Immature natural killer cell (primary cell): ENCODE measurements around the gene ADGRD1. TPM values are rescaled to one million over a fixed set of nuclear protein-coding genes. Genes with fewer than 3 reads are reported as not detected.
A peak's percentile ranks its signal among the peaks of the same experiment; 100 is the strongest.

Source experiments
- DNase-seq, 3 donors: peaks; one replicate each; pipeline ENCODE4 v3.0.0; 2022; ENCODE audit warnings: mixed read lengths in 1 of 3
- H3K27ac Mint-ChIP-seq, 6 donors: one replicate each; pipeline ENCODE4 v1.8.0; 2020; ENCODE audit warnings: mixed read lengths in 6 of 6, mild to moderate bottlenecking in 5 of 6, inconsistent platforms in 4 of 6, moderate library complexity in 3 of 6
- H3K27me3 Mint-ChIP-seq, 3 donors: one replicate each; pipeline ENCODE4 v1.8.0; 2020 to 2021; ENCODE audit warnings: low read depth in 3 of 3, mild to moderate bottlenecking in 3 of 3, mixed read lengths in 3 of 3, moderate library complexity in 3 of 3, inconsistent platforms in 1 of 3
- H3K36me3 Mint-ChIP-seq, 3 donors: one replicate each; pipeline ENCODE4 v1.8.0; 2020; ENCODE audit warnings: mixed read lengths in 3 of 3, inconsistent platforms in 2 of 3, mild to moderate bottlenecking in 2 of 3
- H3K4me1 Mint-ChIP-seq, 2 donors: one replicate each; pipeline ENCODE4 v1.8.0; 2020; ENCODE audit warnings: inconsistent platforms in 2 of 2, mild to moderate bottlenecking in 2 of 2, mixed read lengths in 2 of 2, moderate library complexity in 1 of 2
- H3K4me3 Mint-ChIP-seq, 5 donors: one replicate each; pipeline ENCODE4 v1.8.0; 2020; ENCODE audit warnings: mild to moderate bottlenecking in 5 of 5, mixed read lengths in 5 of 5, inconsistent platforms in 3 of 5, moderate library complexity in 3 of 5
- H3K9me3 Mint-ChIP-seq, 6 donors: one replicate each; pipeline ENCODE4 v1.8.0; 2020; ENCODE audit warnings: mild to moderate bottlenecking in 6 of 6, mixed read lengths in 6 of 6, inconsistent platforms in 4 of 6, moderate library complexity in 3 of 6
- polyA plus RNA-seq, 3 donors: library from polyadenylated mRNA; unstranded; fragments of 300-500 nt; fragmentation: Illumina TruSeq; gene quantifications; one replicate each; pipeline ENCODE4 v1.2.3, GENCODE V29; 2021

The ADGRD1 gene
- polyA plus RNA-seq, 3 donors from 2014 or later, result not detected

DNA sequence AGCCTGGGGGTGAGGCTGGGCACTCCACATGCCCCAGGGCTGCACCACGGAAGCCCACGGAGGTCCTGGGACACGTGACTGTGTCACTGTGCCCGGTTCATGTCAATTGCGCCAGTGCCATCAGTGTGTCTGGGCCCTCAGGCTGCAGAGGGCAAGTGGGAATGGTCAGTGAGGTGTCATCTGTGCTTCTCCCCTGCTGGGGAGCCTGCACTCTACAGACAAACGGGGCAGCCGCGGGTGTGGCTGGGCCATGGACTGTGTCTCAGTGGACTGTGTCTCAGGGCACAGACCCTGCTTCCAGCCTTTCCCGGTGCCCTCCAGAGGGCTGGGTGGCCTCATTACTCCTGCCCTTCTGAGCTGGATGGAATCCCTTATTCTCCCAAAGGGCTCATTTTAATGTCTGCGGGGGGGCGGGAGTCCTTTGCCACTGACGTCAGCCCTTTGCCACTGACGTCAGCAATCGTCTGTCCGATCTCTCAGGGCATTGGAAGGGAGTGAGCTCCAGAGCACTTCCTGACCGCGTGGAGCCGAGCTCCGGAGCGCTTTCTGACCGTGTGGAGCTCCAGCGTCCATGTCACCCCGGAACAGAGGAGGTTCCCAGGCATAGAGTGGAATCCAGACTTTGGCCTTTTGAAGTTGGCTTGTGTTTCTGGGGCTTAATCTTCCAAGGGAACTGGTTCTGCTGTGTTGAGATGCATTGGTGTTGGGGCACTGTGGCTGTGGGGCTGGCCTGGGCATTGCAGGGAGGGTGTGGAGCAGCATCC, 72.4 kb downstream of the ADGRD1 start:
- Mint-ChIP-seq H3K27ac (no peak overlapping the region), H3K4me1 (peaks cover 0 to 15% of the 10 kb centered on the region in 2 donors), H3K9me3 (no peaks in the 10 kb centered on the region), H3K36me3 (no peaks in the 10 kb centered on the region), H3K4me3 (no peak overlapping the region), H3K27me3 (peaks cover 1 to 3% (median 2%) of the 10 kb centered on the region in 3 donors)
- no peak for DNase-seq

DNA sequence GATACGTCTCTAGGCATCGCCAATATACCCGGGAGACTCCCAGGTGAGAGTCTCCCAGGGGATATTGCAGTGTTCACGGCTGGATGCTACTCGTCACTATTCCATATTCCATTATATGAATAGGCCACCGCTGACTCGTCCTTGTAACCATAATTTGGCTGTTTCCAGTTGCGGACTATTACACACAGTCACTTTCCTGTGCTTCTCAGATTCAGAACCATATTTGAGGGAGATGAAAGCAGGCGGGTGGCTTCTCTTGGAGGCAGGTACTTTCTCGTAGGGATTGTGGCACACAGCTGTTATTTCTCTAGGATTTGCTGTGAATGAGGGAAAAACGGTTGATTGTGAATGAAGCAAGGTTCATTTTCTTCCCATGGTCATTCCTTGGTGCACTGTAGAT, 73.0 kb downstream of the ADGRD1 start:
- no peaks in the 10 kb centered on the region for H3K36me3 Mint-ChIP-seq
- H3K9me3 Mint-ChIP-seq, result no peaks in the 10 kb centered on the region
- DNase-seq, result no peak
- no peak overlapping the region for H3K4me3 Mint-ChIP-seq
- H3K27me3 Mint-ChIP-seq, result peaks cover 1 to 3% (median 2%) of the 10 kb centered on the region in 3 donors
- no peak overlapping the region for H3K27ac Mint-ChIP-seq
- H3K4me1 Mint-ChIP-seq, result peaks cover 0 to 15% of the 10 kb centered on the region in 2 donors

DNA sequence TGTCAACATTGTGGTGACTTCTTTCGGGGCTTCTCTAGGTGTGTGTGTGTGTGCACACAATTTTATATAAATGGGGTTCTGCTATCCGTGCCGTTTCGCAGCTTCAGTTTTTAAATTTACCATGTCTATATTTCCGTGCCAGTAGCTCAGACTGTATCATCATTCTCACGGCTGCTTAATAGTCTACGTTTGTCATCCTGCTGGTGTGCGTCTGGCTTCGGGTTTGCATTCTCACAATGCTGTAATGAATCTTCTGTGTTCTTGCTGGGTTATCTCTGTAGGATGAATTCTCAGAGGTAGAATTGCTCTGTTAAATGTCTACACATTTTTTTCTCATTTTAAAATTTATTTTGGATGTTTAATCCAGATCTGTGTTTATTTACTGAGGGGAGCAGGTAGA, 73.6 kb downstream of the ADGRD1 start:
- peaks cover 0 to 15% of the 10 kb centered on the region in 2 donors for H3K4me1 Mint-ChIP-seq
- peaks cover 1 to 3% (median 2%) of the 10 kb centered on the region in 3 donors for H3K27me3 Mint-ChIP-seq
- H3K4me3 Mint-ChIP-seq, result no peak overlapping the region
- no peaks in the 10 kb centered on the region for H3K9me3 Mint-ChIP-seq
- peak overlapping the region in 1 of 6 donors; percentile 26 for H3K27ac Mint-ChIP-seq
- no peaks in the 10 kb centered on the region for H3K36me3 Mint-ChIP-seq
- no peak for DNase-seq

DNA sequence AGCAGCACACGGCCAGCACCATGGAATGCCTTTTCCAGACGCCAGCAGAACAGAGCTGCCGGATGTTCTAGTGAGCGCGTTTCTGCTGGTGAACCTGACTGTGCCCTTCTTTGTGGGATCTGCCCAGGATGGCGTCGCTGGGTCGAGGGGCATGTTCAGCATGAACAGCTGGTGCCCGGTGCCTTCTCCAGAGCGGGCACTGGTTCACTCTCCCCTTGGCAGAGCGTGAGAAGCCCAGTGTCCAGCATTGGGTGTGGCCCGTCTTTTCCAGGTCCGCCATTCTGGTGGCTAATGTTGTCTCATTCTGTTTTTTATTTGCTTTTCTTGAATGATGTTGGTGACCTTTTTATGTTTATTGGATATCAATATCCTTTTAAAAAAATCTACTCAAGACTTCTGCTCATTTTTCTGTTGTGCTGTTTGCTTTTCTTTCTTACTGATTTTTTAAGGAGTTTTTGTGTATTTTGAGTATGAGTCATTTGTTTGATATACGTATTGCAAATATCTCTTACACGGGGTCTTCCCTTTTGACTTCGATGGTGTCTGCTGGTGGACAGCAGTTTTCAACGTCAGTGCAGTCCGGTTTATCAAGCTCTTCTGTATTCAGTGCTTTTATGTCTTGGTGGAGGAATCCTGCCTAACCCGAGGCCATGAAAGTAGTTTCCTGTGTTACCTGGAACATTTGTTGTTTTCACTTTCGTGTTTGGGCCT, 74.3 kb downstream of the ADGRD1 start:
- peaks cover 1 to 3% (median 2%) of the 10 kb centered on the region in 3 donors for H3K27me3 Mint-ChIP-seq
- H3K27ac Mint-ChIP-seq, result peak overlapping the region in 1 of 6 donors; percentile 97
- peak overlapping the region in 1 of 5 donors; percentile 54 for H3K4me3 Mint-ChIP-seq

DNA sequence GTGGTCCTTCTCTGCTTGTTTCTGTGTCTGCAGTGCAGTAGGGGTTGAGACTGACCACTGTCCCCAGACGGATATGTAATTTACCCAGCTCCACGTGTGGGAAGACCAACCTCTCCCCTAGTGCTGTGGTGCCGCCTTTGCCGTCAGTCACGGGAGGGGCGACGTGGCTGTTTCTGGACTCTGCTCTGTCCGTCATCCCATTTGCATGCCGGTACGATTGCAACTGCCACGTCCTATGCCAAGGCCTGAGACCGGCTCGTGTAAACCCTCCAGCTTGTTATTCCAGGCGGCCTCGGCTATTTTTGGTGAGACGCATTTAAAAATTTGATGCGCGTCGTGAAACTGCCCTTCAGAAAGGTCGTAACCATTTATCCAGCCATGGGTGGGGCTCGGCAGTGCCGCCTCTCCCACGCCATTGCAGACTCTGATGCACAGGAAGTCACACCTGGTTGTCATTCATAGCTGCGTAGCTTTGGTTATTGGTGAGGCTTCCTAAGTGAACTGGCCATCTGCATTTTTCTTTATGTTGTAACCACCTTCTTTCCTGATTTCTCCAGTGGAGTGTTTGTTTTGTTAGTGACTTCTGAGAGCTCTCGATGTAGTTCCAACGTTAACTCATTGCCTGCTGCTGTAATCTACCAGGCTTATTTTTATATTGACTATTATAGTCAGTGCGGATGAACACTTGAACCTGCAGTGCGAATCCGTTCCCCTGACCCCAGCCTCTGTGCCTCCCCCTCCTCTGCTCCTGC, 75.1 kb downstream of the ADGRD1 start:
- Mint-ChIP-seq H3K9me3 (no peaks in the 10 kb centered on the region), H3K27ac (peak overlapping the region in 1 of 6 donors; percentile 97), H3K4me1 (peaks cover 0 to 15% of the 10 kb centered on the region in 2 donors), H3K27me3 (peaks cover 1 to 3% (median 2%) of the 10 kb centered on the region in 3 donors), H3K36me3 (no peaks in the 10 kb centered on the region), H3K4me3 (peak overlapping the region in 2 of 5 donors; percentile 15 to 54)
- DNase-seq, result peak in 1 of 3 donors; percentile 64

More for the DNA sequence above, 74.3 kb downstream of the ADGRD1 start:
- Mint-ChIP-seq H3K4me1 (peaks cover 0 to 15% of the 10 kb centered on the region in 2 donors), H3K9me3 (no peaks in the 10 kb centered on the region), H3K36me3 (no peaks in the 10 kb centered on the region)
- DNase-seq, result no peak

DNA sequence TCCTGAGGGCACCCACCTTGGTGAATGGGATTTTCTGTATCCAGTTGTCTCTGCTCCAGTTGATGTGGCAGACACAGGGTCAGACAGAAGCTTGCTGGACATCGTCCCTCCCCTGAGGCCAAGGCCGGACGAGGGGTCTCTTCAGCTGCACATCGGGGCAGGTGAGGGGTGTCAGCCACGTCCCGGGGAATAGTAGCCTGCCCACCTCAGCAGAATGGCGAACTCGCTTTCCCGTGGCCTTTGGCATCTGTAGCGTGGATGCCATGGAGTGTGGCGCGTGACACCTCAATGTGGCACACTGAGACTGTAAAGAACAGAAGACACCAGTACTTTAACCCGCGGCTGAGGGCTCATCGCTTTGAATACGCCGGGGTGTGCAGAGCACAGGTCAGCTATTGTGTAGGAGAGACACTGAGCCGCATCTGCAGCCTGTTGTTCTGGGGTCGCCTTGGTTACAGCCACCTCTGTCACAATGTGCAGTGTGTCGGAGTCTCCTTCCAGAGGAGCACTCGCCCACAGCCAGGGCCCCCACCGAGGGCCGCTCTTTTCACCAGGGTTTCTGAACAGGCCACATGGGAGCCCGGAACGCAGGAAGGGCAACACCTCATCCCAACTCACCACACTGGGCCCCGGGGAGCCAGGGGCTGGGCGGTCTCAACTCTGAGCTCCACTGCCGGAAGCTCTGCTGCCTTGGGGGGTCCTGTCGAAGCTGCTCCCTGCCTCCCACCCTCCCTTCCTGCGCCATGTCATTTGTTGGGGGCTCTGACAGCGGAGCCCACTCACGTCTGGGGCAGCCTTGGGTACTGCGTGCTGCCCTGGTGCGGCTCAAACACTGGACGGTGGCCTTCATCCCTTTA, 77.0 kb downstream of the ADGRD1 start:
- Mint-ChIP-seq H3K4me1 (peaks cover 0 to 30% of the 10 kb centered on the region in 2 donors), H3K9me3 (no peaks in the 10 kb centered on the region), H3K27me3 (peaks cover 1 to 3% (median 2%) of the 10 kb centered on the region in 3 donors), H3K4me3 (no peak overlapping the region), H3K27ac (no peak overlapping the region), H3K36me3 (no peaks in the 10 kb centered on the region)
- DNase-seq, result no peak

DNA sequence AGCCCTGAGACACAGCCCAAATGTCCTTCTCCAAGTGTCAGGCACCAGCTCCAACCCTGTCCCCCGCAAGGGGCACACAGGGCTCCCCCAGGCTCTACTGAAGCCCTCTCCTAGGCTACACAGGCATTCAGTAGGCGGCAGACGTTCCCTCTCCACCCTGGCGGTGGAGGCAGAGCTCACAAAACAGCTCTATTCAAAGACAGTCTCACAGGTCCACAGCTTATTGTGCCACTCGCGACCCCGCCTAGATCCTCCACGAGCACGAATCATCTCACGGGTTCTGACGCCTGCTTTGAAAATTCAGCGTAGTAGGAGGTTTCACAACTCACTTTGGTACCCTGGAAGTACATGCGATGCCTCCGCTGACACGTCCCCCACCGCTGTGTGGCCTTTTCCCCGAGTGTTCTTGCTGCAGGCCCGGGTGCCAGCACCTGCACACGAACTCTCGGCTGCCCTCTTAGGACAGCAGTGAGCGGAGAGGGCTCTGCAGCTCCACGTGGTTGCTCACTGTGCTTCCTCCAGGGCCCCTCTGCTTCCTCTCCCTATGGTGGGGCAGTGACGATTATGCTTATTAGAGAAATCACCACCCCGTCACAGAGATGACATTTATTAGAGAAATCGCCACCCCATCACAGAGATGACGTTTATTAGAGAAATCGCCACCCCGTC, 78.5 kb downstream of the ADGRD1 start:
- no peak overlapping the region for H3K4me3 Mint-ChIP-seq
- no peaks in the 10 kb centered on the region for H3K9me3 Mint-ChIP-seq
- no peaks in the 10 kb centered on the region for H3K36me3 Mint-ChIP-seq
- H3K27ac Mint-ChIP-seq, result no peak overlapping the region
- H3K27me3 Mint-ChIP-seq, result peaks cover 1 to 4% (median 2%) of the 10 kb centered on the region in 3 donors
- H3K4me1 Mint-ChIP-seq, result peaks cover 1 to 44% of the 10 kb centered on the region in 2 donors
- no peak for DNase-seq

DNA sequence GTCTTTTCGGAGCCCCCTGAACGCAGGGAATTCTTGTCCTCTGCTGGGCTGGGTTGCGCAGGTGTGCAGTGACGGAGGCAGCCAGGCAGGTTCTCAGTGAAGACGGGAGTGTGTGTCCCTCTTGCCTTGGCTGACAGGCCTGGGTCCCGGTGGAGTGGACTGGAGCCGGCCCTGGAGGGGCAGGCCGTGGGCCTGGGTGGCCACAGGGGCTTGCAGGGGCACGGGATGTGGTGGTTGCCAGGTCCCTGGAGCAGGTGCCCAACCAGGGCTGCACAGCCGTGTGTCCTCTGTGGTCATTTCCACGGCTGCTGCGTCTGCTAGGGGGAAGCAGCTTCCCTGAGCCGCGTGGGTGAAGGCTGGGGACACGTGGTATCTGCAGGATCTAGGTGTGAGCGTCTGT, 79.8 kb downstream of the ADGRD1 start:
- Mint-ChIP-seq H3K36me3 (no peaks in the 10 kb centered on the region), H3K27me3 (peaks cover 0 to 4% (median 0%) of the 10 kb centered on the region in 3 donors), H3K4me3 (no peak overlapping the region), H3K9me3 (no peaks in the 10 kb centered on the region), H3K27ac (no peak overlapping the region), H3K4me1 (peaks cover 1 to 37% of the 10 kb centered on the region in 2 donors)
- no peak for DNase-seq

DNA sequence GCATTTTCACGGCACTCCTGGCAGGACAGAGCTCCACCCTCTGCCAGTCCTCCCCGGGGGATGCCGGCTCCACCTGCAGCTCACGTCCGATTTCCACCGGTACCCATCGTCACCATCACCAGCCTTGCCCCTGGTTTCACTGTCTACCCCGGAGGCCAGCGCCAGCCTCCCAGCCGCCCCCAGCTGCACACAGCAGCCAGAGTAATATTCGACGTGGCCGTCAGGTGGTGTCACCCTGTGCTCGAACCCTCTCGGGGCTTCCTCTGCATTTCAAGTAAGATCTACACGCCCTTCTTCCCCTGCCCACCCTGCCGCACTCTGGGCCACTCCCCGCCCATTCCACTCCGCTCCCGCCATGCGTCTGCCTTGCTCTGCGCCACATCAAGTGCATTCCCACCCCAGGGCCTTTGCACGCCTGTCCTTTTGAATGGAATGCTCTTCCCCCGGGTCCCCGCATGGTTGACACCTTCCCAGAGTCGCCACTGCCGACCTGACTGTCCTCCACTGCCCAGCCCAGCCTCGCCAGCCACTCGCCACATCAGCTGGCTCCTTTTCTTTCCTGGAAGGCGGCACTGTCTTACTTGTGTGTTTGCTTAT, 80.3 kb downstream of the ADGRD1 start:
- no peaks in the 10 kb centered on the region for H3K9me3 Mint-ChIP-seq
- H3K27ac Mint-ChIP-seq, result peak overlapping the region in 1 of 6 donors; percentile 10
- no peaks in the 10 kb centered on the region for H3K36me3 Mint-ChIP-seq
- no peak overlapping the region for H3K4me3 Mint-ChIP-seq
- peaks cover 1 to 32% of the 10 kb centered on the region in 2 donors for H3K4me1 Mint-ChIP-seq
- DNase-seq, result no peak
- peaks cover 0 to 2% (median 0%) of the 10 kb centered on the region in 3 donors for H3K27me3 Mint-ChIP-seq

DNA sequence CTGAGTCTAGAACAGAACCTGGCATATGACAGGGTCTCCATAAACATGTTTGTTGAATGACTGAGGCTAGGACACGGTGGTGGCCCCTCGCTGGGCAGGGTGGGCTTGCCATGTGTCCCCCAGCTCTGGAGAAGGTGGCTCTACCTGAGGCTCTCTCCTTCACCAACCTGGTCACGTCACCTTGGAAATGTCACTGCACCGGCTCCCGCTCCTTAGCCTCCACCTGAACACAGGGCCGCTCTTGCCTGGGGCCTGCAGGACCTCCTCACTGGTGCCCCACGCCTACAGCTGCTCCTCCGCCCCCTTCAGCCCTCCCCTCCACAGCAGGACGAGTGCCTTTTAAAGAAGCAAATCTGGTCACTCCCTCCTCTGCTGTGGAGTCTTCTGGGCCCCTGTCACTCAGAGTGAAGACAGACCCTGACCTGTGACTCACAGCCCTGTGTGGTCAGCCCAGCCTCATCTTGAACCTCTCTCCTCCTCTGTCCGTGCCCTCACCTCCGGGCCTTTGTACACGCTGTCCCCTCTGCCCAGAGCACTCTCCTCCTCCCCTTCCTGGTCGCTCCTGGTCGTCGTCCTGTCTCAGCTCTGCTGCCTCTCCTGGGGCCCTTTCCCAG, 81.0 kb downstream of the ADGRD1 start:
- Mint-ChIP-seq H3K4me3 (peak overlapping the region in 1 of 5 donors; percentile 62), H3K4me1 (peaks cover 1 to 29% of the 10 kb centered on the region in 2 donors), H3K27me3 (peaks cover 0 to 2% (median 0%) of the 10 kb centered on the region in 3 donors), H3K36me3 (no peaks in the 10 kb centered on the region), H3K27ac (peak overlapping the region in 3 of 6 donors; percentile 39 to 76 (median 51)), H3K9me3 (no peaks in the 10 kb centered on the region)
- peak in 1 of 3 donors; percentile 11 for DNase-seq

DNA sequence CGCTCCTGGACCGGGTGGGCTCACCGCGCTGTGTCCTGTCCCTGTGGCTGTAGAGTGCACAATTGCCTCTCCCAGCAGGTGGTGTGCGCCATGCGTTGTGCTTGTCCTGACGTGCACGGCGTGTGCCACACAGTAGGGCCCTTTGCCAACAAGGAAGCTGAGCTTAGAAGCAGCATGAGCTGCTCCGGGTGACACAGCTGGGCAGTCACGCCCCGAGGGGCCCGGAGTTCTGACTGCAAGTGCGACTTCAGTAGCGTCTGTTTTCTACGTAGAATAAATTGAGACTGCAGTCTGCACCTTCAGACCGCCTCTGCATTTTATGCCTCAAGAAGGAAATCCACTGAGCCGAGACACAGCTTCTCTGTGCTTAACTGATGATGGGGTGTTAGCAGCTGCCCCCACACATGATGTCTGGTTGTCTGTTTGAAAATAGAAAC, 81.6 kb downstream of the ADGRD1 start:
- Mint-ChIP-seq H3K9me3 (no peaks in the 10 kb centered on the region), H3K36me3 (no peaks in the 10 kb centered on the region), H3K27me3 (peaks cover 0 to 2% (median 0%) of the 10 kb centered on the region in 3 donors), H3K4me3 (peak overlapping the region in 1 of 5 donors; percentile 62), H3K27ac (peak overlapping the region in 3 of 6 donors; percentile 39 to 76 (median 51)), H3K4me1 (peaks cover 1 to 29% of the 10 kb centered on the region in 2 donors)
- peak in 1 of 3 donors; percentile 52 for DNase-seq

DNA sequence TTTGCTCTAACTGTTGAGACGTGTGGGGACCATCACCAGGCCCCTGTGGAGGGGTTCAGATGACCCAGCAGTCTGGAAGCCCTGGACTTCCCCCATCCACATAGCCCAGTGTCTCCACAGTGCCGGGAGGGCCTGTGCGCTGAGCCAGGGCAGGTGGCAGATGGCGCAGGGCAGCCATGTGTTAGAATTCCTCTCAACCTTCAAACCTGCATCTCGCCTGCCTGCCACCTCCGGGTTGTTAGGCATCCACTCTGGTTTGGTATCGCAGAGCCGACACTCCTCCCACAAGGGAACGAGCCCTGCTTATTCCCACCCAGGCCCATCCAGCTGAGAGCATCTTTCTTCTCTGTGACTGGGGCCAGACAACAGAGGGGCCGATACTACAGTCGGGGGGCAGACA, 84.5 kb downstream of the ADGRD1 start:
- H3K4me3 Mint-ChIP-seq, result no peak overlapping the region
- DNase-seq, result no peak
- H3K27ac Mint-ChIP-seq, result no peak overlapping the region

More for the DNA sequence above, 84.5 kb downstream of the ADGRD1 start:
- Mint-ChIP-seq H3K27me3 (peaks cover 0 to 2% (median 2%) of the 10 kb centered on the region in 3 donors), H3K36me3 (no peaks in the 10 kb centered on the region), H3K9me3 (no peaks in the 10 kb centered on the region), H3K4me1 (peaks cover 1 to 29% of the 10 kb centered on the region in 2 donors)
